GM12874 (cell line): ENCODE data around the gene PTGR1.

Experiments used
- TF ChIP-seq, protein P1 (sequence below): IDR thresholded peaks from 2 replicates; pipeline ENCODE4 v1.5.1; 2011; ENCODE audit warnings: low read depth, mild to moderate bottlenecking, control low read depth, low read length, moderate library complexity; ENCODE audit not compliant: insufficient read depth

PTGR1 gene

DNA sequence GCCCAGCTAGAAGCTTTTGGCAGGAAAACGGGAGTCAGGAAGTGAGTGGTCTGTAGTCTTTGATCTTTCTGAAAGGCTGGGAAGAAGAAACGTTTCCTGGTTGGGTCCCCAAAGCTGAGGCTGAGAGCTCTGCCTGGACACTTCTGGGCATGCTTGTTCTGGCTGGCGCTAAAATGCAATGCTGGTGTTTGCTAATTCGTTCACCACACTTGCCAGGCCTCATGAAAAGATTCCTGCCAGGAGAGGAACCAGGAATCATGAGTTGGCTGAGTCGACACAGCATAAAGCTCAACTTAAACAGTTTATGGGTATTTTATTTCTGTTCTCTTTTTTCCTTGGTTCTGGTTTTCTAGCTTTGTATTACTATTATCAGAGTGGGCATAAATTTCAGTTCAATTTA, 10.7 kb upstream of the PTGR1 start:
- TF ChIP-seq, protein P1, sequence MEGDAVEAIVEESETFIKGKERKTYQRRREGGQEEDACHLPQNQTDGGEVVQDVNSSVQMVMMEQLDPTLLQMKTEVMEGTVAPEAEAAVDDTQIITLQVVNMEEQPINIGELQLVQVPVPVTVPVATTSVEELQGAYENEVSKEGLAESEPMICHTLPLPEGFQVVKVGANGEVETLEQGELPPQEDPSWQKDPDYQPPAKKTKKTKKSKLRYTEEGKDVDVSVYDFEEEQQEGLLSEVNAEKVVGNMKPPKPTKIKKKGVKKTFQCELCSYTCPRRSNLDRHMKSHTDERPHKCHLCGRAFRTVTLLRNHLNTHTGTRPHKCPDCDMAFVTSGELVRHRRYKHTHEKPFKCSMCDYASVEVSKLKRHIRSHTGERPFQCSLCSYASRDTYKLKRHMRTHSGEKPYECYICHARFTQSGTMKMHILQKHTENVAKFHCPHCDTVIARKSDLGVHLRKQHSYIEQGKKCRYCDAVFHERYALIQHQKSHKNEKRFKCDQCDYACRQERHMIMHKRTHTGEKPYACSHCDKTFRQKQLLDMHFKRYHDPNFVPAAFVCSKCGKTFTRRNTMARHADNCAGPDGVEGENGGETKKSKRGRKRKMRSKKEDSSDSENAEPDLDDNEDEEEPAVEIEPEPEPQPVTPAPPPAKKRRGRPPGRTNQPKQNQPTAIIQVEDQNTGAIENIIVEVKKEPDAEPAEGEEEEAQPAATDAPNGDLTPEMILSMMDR: no peak

DNA sequence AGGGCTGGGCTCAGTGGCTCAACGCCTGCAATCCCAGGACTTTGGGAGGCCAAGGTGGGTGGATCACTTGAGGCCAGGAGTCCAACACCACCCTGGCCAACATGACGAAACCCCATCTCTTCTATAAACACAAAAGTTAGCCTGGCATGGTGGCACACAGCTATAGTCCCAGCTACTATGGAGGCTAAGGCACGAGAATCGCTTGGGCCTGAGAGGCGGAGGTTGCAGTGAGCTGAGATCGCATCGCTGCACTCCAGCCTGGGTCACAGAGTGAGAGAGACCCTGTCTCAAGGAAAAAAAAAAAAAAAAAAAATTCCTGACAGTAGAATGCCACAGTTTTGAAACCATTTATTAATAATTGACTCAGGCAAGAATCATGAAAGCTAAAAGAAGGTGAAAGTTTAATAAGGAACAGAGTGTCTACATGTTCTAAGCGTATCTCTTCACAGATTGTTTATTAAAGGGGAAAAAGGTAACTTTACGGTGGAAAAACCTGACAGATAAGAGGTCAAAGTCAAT, 5.7 kb upstream of the PTGR1 start:
- TF ChIP-seq, protein P1: no peak

DNA sequence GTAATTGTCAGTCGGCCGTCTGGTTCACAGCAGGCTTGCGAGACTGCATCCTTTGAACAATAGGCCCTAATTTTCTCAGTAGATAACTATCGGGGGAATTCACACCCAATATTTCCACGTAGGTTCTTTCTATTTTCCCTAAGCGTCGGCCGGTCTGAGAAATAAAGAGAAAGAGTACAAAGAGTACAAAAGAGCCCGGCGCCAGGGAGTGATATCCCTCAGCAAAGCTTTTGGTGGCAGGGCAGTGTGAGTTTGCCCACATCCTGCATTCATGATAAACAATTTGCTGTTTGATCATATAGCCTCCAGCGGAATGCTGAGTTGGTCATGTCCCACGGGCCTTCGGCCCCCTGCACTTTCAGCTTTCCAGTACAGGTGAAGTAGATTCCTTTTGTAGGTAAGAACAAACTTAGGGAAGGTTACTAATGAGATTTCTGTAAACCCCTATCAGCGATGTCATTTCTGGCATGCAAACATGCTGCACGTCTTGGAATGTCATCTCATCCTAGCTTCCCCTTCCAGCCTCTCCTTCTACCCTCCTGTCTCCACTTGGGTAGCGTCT, 4.7 kb upstream of the PTGR1 start:
- TF ChIP-seq, protein P1: no peak

DNA sequence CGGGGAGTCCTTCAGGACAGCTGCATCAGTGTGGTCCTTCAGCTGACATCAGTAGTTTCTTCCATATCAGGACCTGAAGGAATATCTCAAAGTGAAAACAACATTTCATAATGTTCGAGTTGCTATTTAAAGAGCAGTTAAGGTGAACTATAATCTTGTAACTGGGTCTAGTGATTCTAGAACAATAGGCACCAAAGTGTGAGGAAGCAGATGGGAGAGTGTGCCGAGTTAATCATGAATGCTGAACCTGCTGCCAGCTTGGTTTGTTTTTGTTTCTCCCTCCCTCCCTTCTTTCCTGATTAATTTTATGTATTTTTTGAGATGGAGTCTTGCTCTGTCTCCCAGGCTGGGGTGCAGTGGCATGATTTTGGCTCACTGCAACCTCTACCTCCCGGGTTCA, 3.6 kb upstream of the PTGR1 start:
- TF ChIP-seq, protein P1: no peak

DNA sequence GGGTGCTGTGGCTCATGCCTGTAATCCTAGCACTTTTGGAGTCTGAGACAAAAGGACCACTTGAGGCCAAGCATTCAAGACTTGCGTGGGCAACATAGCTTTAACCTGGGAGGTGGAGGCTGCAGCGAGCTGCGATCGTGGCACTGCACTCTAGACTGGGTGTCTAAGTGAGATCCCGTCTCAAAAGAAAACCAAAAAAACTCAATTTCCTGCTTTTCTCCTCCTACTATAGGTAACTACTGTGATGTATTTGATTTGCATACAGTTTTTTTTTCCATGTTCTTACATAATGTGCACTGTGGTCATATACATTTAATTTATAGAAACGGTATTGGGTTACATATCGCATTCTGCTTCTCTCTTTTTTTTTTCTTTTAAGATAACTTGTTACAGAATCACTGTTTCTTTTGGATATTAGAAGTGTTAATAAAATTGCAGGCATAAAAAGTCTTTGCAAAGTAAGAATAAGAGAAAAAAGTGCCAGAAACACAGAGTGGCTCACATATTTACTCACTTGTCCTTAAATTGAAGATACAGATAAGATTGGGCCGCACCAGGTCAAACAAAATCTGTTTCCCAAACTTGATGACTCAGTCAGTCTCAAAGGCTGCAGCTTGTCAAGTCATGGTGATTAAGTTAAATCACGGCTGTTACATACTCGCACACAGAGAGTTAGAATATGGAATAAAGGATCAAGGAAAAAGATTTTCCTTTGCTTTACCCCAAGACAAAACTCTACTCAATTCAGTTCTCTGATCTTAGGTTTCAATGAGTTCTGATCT, 2.0 kb upstream of the PTGR1 start:
- TF ChIP-seq, protein P1: no peak

DNA sequence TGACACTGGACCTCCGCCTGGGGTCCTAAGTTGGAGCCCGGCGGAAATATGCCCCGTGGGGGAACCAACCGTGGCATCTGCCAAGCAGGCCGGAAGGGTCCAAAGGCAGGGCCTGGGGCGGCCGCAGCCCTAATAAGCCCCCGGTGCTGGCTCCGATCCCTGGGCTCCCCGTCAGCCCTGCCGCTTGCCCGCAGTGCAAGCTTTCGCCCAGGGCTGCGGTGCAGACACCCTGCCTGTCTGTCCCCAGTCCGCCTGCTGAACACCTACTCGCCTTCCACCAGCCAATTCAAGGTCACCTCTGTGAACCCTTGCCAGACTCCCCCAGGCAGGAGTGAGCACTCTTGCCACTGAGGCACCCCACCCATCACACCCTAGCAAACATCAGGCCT, 502 bp upstream of the PTGR1 start:
- TF ChIP-seq, protein P1: no peak

DNA sequence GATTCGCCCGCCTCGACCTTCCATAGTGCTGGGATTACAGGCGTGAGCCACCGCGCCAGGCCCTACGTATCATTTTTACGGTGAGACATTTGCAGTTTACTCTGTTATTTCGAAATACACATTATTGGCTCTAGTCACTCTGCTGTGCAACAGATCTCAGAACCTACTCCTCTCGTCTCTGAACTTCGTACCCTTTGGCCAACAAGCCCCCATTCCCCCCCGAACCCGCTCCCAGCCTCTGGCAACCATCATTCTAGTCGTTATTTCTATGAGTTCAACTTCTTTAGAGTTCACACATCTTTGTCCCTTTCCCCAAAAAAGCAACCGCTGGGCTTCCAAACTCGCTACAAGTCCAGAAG, 735 bp downstream of the PTGR1 start:
- TF ChIP-seq, protein P1: no peak
